ENCODE data around the gene CCDC3.

CCDC3 gene

GRCh38 chr10:12898271-12898670 is 103.2 kb downstream of the CCDC3 start:
- Histone ChIP-seq H3K27ac (replicated peaks) (no peak overlapping the region), H3K27me3 (ENCODE audit: insufficient read depth, poor library complexity, severe bottlenecking) (no peaks in the 10 kb centered on the region), H3K4me3 (replicated peaks; ENCODE audit: insufficient read depth, low read length) (no peak overlapping the region)
- TF ChIP-seq POLR2AphosphoS5 (IDR thresholded peaks at IDR 0.05; ENCODE audit: low read depth) = no peak
- TF ChIP-seq SPI1 (IDR thresholded peaks at IDR 0.05; ENCODE audit: borderline replicate concordance, low read depth) = no peak
- no peak for TF ChIP-seq REST (IDR thresholded peaks at IDR 0.05; ENCODE audit: insufficient replicate concordance, low read depth)
- no peak for TF ChIP-seq CTCF (IDR thresholded peaks at IDR 0.05; ENCODE audit: insufficient read depth, low read length)
- no peak for TF ChIP-seq GABPA (IDR thresholded peaks at IDR 0.05; ENCODE audit: low read depth)
- DNase-seq (ENCODE audit: low read depth in 1 of 2, low spot score in 1 of 2) = no peak

DNA sequence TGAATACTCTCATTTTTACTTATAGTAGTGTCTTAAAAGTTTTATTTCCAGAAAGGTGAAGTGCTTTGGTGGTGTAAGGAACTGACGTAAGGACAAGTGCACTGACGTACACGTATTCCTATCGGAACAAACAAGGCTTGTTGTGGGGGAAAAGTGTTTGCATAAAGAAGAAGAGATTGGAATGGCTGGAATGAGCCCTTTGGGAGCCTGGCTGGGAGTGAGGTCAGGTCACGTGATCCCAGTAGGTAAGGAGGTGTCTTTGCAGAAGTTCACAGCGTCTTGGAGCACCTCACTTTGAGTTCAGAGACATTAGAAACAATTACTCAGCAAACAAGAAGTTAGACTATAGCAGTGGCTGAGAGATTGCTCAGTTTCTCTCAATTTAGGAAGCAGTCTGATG is 104.2 kb downstream of the CCDC3 start:
- DNase-seq (ENCODE audit: low read depth in 1 of 2, low spot score in 1 of 2) = no peak
- no peaks in the 10 kb centered on the region for H3K27me3 ChIP-seq (ENCODE audit: insufficient read depth, poor library complexity, severe bottlenecking)
- no peak for TF ChIP-seq CTCF (IDR thresholded peaks at IDR 0.05; ENCODE audit: insufficient read depth, low read length)
- TF ChIP-seq SPI1 (IDR thresholded peaks at IDR 0.05; ENCODE audit: borderline replicate concordance, low read depth) = no peak
- TF ChIP-seq POLR2AphosphoS5 (IDR thresholded peaks at IDR 0.05; ENCODE audit: low read depth) = no peak
- no peak for TF ChIP-seq GABPA (IDR thresholded peaks at IDR 0.05; ENCODE audit: low read depth)
- TF ChIP-seq REST (IDR thresholded peaks at IDR 0.05; ENCODE audit: insufficient replicate concordance, low read depth) = no peak
- no peak overlapping the region for H3K27ac ChIP-seq (replicated peaks)
- no peak overlapping the region for H3K4me3 ChIP-seq (replicated peaks; ENCODE audit: insufficient read depth, low read length)

DNA sequence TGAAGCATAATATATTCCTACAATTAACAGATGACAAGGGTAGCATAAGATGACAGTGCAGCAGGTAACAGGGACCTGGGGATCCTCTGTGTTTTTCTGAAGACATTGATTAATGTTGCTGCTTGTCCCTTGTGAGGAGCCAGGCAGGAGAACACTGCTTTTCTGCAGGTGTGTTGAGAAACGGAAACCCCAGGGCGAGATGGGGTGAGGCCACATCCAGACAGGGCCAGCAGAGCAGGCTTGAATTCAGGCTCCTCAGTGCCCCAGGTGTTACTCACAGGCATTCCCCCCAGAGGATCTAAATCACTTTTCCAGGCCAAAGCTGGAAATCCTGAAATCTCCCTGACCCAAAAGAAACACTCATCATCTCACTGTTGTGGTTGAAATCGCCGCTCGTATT is 105.3 kb downstream of the CCDC3 start:
- DNase-seq (ENCODE audit: low read depth in 1 of 2, low spot score in 1 of 2) = no peak
- no peak overlapping the region for H3K4me3 ChIP-seq (replicated peaks; ENCODE audit: insufficient read depth, low read length)
- no peaks in the 10 kb centered on the region for H3K27me3 ChIP-seq (ENCODE audit: insufficient read depth, poor library complexity, severe bottlenecking)
- H3K27ac ChIP-seq (replicated peaks) = no peak overlapping the region
- TF ChIP-seq GABPA (IDR thresholded peaks at IDR 0.05; ENCODE audit: low read depth) (no peak), CTCF (IDR thresholded peaks at IDR 0.05; ENCODE audit: insufficient read depth, low read length) (no peak), SPI1 (IDR thresholded peaks at IDR 0.05; ENCODE audit: borderline replicate concordance, low read depth) (no peak), POLR2AphosphoS5 (IDR thresholded peaks at IDR 0.05; ENCODE audit: low read depth) (no peak), REST (IDR thresholded peaks at IDR 0.05; ENCODE audit: insufficient replicate concordance, low read depth) (no peak)

Data from HL-60 (cell line).